Activated B cell treated with CpG ODN at 0.5 μM for 24 hours (primary cell): Measurements from ENCODE around the gene DTNA. TPM values are rescaled to one million over a fixed set of nuclear protein-coding genes. Genes with fewer than 3 reads are reported as not detected.
"Not testable (repeated sequence)": the region's sequence is repeated elsewhere in the genome, so short reads cannot be mapped to it uniquely, and the experiment has no call there.

Experiments used
- ATAC-seq: fragments of 200-7000 bp; cut with Tn5 transposase; one replicate; pipeline ENCODE4 v1.10.0; 2021; ENCODE audit warnings: low read depth, mild to moderate bottlenecking, moderate library complexity
- CTCF ChIA-PET: fragments of 350-600 bp; sonication (Branson Sonifier 250); formaldehyde crosslinking; loops from one replicate; lab custom pipeline; 2021; ENCODE audit warnings: antibody characterized with exemption; lab: Charles Lee
- POLR2A ChIA-PET: fragments of 350-600 bp; sonication (Branson Sonifier 250); formaldehyde crosslinking; loops from one replicate; lab custom pipeline; 2021; ENCODE audit warnings: antibody characterized with exemption; lab: Charles Lee
- DNase-seq: peaks from one replicate; pipeline ENCODE4 v3.0.0; 2022
- H3K27ac Mint-ChIP-seq: one replicate; pipeline ENCODE4 v1.8.0; 2020; ENCODE audit warnings: mixed read lengths
- H3K27me3 Mint-ChIP-seq: one replicate; pipeline ENCODE4 v1.8.0; 2021; ENCODE audit warnings: mixed read lengths
- H3K36me3 Mint-ChIP-seq: one replicate; pipeline ENCODE4 v1.8.0; 2021; ENCODE audit warnings: low read depth, mixed read lengths
- H3K4me1 Mint-ChIP-seq: one replicate; pipeline ENCODE4 v1.8.0; 2021; ENCODE audit warnings: mixed read lengths
- H3K4me3 Mint-ChIP-seq: one replicate; pipeline ENCODE4 v1.8.0; 2020; ENCODE audit warnings: mild to moderate bottlenecking, mixed read lengths
- H3K9me3 Mint-ChIP-seq: one replicate; pipeline ENCODE4 v1.8.0; 2020; ENCODE audit warnings: mixed read lengths
- CTCF ChIP-seq: fragments of 200-600 bp; IDR thresholded peaks from one replicate; pipeline ENCODE4 v1.8.0; 2022; ENCODE audit warnings: antibody characterized with exemption, mild to moderate bottlenecking
- intact Hi-C: fragments of 100-400 bp; cut with micrococcal nuclease; formaldehyde crosslinking; loops from one replicate; pipeline ENCODE4 v1.15.1; 2024
- total RNA-seq: library from RNA; stranded (reverse); gene quantifications from 2 replicates; pipeline ENCODE4 v1.2.3, GENCODE V29; 2022

The DTNA gene
- total RNA-seq, 1 donor from 2014 or later, result not detected

GRCh38 chr18:34890486-34891085 lies 180.5 kb downstream of the DTNA start:
- intact Hi-C loops, result no loop called here
- ChIA-PET POLR2A (no interaction called here), CTCF (no interaction called here)
- H3K36me3 Mint-ChIP-seq, result no peaks in the 10 kb centered on the region
- TF ChIP-seq CTCF, result no peak
- ATAC-seq (no peak), DNase-seq (no peak)
- H3K4me1 Mint-ChIP-seq, result no peaks in the 10 kb centered on the region
- H3K4me3 Mint-ChIP-seq, result no peak overlapping the region
- no peak overlapping the region for H3K27ac Mint-ChIP-seq
- peaks cover 3% of the 10 kb centered on the region for H3K9me3 Mint-ChIP-seq
- H3K27me3 Mint-ChIP-seq, result peaks cover 16% of the 10 kb centered on the region

GRCh38 chr18:34892379-34892778 lies 182.3 kb downstream of the DTNA start:
- CTCF ChIA-PET, result no interaction called here

GRCh38 chr18:34893239-34893638 lies 183.1 kb downstream of the DTNA start:
- H3K36me3 Mint-ChIP-seq, result no peaks in the 10 kb centered on the region
- no peak overlapping the region for H3K4me3 Mint-ChIP-seq
- no peaks in the 10 kb centered on the region for H3K4me1 Mint-ChIP-seq
- ChIA-PET CTCF (no interaction called here), POLR2A (no interaction called here)
- no peak for ATAC-seq
- peaks cover 16% of the 10 kb centered on the region for H3K27me3 Mint-ChIP-seq
- H3K27ac Mint-ChIP-seq, result no peak overlapping the region
- H3K9me3 Mint-ChIP-seq, result peaks cover 3% of the 10 kb centered on the region
- no peak for DNase-seq
- TF ChIP-seq CTCF, result no peak
- intact Hi-C loops, result no loop called here

More at GRCh38 chr18:34892379-34892778, 182.3 kb downstream of the DTNA start:
- Mint-ChIP-seq H3K27ac (no peak overlapping the region), H3K36me3 (no peaks in the 10 kb centered on the region), H3K4me3 (no peak overlapping the region), H3K9me3 (peaks cover 3% of the 10 kb centered on the region), H3K27me3 (peaks cover 16% of the 10 kb centered on the region), H3K4me1 (no peaks in the 10 kb centered on the region)
- ATAC-seq (no peak), DNase-seq (no peak)
- TF ChIP-seq CTCF, result no peak
- POLR2A ChIA-PET, result no interaction called here
- intact Hi-C loops, result no loop called here

- no peaks in the 10 kb centered on the region for H3K4me1 Mint-ChIP-seq
These were observed 191.2 kb downstream of the DTNA start for GRCh38 chr18:34901299-34901698.

GRCh38 chr18:34904994-34905393 lies 194.9 kb downstream of the DTNA start:
- CTCF ChIA-PET, result no interaction called here
- Mint-ChIP-seq H3K27me3 (peaks cover 4% of the 10 kb centered on the region), H3K4me1 (no peaks in the 10 kb centered on the region), H3K4me3 (no peak overlapping the region), H3K27ac (no peak overlapping the region), H3K36me3 (no peaks in the 10 kb centered on the region), H3K9me3 (peaks cover 13% of the 10 kb centered on the region)
- POLR2A ChIA-PET, result no interaction called here
- ATAC-seq (no peak), DNase-seq (no peak)
- no peak for TF ChIP-seq CTCF
- intact Hi-C loops, result no loop called here

More at GRCh38 chr18:34901299-34901698, 191.2 kb downstream of the DTNA start:
- ChIA-PET CTCF (no interaction called here), POLR2A (no interaction called here)
- intact Hi-C loops, result no loop called here
- no peaks in the 10 kb centered on the region for H3K27me3 Mint-ChIP-seq
- no peak overlapping the region for H3K4me3 Mint-ChIP-seq
- DNase-seq (no peak), ATAC-seq (no peak)
- peaks cover 4% of the 10 kb centered on the region for H3K9me3 Mint-ChIP-seq
- TF ChIP-seq CTCF, result no peak
- H3K36me3 Mint-ChIP-seq, result no peaks in the 10 kb centered on the region
- H3K27ac Mint-ChIP-seq, result no peak overlapping the region

- not testable (repeated sequence) for ATAC-seq, H3K27ac Mint-ChIP-seq
- H3K9me3 Mint-ChIP-seq, result peaks cover 13% of the 10 kb centered on the region
These were observed 196.9 kb downstream of the DTNA start for GRCh38 chr18:34906985-34907384.

More at GRCh38 chr18:34906985-34907384, 196.9 kb downstream of the DTNA start:
- H3K36me3 Mint-ChIP-seq, POLR2A ChIA-PET, DNase-seq, CTCF ChIA-PET, H3K4me1 Mint-ChIP-seq, H3K4me3 Mint-ChIP-seq, H3K27me3 Mint-ChIP-seq, intact Hi-C loops: not testable (repeated sequence)
